ENCODE data around the gene M1AP. TPM values are rescaled to one million over a fixed set of nuclear protein-coding genes. Genes with fewer than 3 reads are reported as not detected.

Gene M1AP
- polyA plus RNA-seq, 1 of the 3 experiments (the other 2 are of a cell fraction) = 0.02 TPM

- Histone ChIP-seq H3K9me3 (no peaks in the 10 kb centered on the region), H3F3A (replicated peaks; ENCODE audit: insufficient read depth) (peaks cover 19% of the 10 kb centered on the region), H2AFZ (ENCODE audit: low read depth) (peak overlapping the region; percentile 86), H3K27ac (ENCODE audit: low read depth in 2 of 2, low read length in 1 of 2) (peak overlapping the region; percentile 92 to 95), H3K4me2 (peak overlapping the region; percentile 98), H3K4me1 (ENCODE audit: control insufficient read depth in 1 of 2, insufficient read depth in 2 of 2, low read depth in 1 of 2, low read length in 1 of 2) (peaks cover 9 to 43% of the 10 kb centered on the region in 2 experiments; a peak in 3 of 4 replicates), H3K36me3 (replicated peaks in 1 of 2; ENCODE audit: control insufficient read depth in 1 of 2, insufficient read depth in 2 of 2, low read length in 1 of 2) (peaks cover 21 to 24% of the 10 kb centered on the region in 2 experiments), H3K79me2 (ENCODE audit: insufficient read depth) (peaks cover 66% of the 10 kb centered on the region), H3K27me3 (ENCODE audit: insufficient read depth) (no peaks in the 10 kb centered on the region), H3K4me3 (ENCODE audit: low read depth in 2 of 2, low read length in 1 of 2) (peak overlapping the region; percentile 86 to 91), H4K20me1 (ENCODE audit: insufficient read depth) (no peaks in the 10 kb centered on the region), H3K9me2 (no peaks in the 10 kb centered on the region), H3K9ac (peak overlapping the region; percentile 91)
- WGBS (ENCODE audit: low lambda C conversion rate) = 26% methylated on average over 22 of the region's 27 CpGs
- CTCF ChIA-PET = interaction anchor here (1.0 to 1.7 kb wide), 7 partner anchors 21 to 70 kb away, joined by 3 to 10 read pairs (median 5); partner anchors contain the start of genes CCDC142 and TTC31
- POLR2A ChIA-PET = interaction anchor here (0.6 to 1.6 kb wide), 4 partner anchors 38 to 98 kb away, joined by 3 to 4 read pairs (median 3); partner anchors contain the start of genes INO80B, TLX2 and WBP1
- no peak for TF ChIP-seq RXRA (IDR thresholded peaks at IDR 0.05; ENCODE audit: borderline replicate concordance, low read depth)
- peak; percentile 30 for TF ChIP-seq CHD2 (IDR thresholded peaks at IDR 0.05; ENCODE audit: low read length, partially characterized antibody)
- no peak for TF ChIP-seq POLR2AphosphoS5 (IDR thresholded peaks at IDR 0.05; ENCODE audit: low read depth, low read length)
- TF ChIP-seq ELF1 (IDR thresholded peaks at IDR 0.05) = no peak
- TF ChIP-seq USF2 (IDR thresholded peaks at IDR 0.05; ENCODE audit: borderline replicate concordance, low read depth, low read length) = no peak
- no peak for TF ChIP-seq TAF1 (IDR thresholded peaks at IDR 0.05; ENCODE audit: borderline replicate concordance, low read depth, low read length)
- TF ChIP-seq TEAD4 (IDR thresholded peaks at IDR 0.05; ENCODE audit: borderline replicate concordance, insufficient read depth) = no peak
- TF ChIP-seq REST (IDR thresholded peaks at IDR 0.05; ENCODE audit: low read depth, low read length) = no peak
- DNase-seq = peak; percentile 76
Measured at GRCh38 chr2:74552914-74553811, 95.0 kb downstream of the M1AP start.

All from SK-N-SH (cell line).